ENCODE data around the gene SUGP2. TPM values are rescaled to one million over a fixed set of nuclear protein-coding genes. Genes with fewer than 3 reads are reported as not detected.
A peak's percentile ranks its signal among the peaks of the same experiment; 100 is the strongest.

SUGP2 gene
- total RNA-seq (47.3 TPM), polyA plus RNA-seq (ENCODE audit: insufficient read depth in 1 of 8, insufficient read length in 8 of 8, low replicate concordance in 1 of 8) (10 to 100 TPM; 47.5 to 82.0 (median 60.4) TPM)
- long read RNA-seq, donor 1, partial matches to known transcripts = 30 of 31 reads
- long read RNA-seq, donor 1, other reads (novel, unspliced or antisense) = 0 of 31 reads
- long read RNA-seq, donor 2, partial matches to known transcripts = 0 of 1 reads
- long read RNA-seq, donor 2, other reads (novel, unspliced or antisense) = 0 of 1 reads
- long read RNA-seq, donor 3, partial matches to known transcripts = 27 of 31 reads
- long read RNA-seq, donor 3, other reads (novel, unspliced or antisense) = 0 of 31 reads
- long read RNA-seq, donor 4, full-length matches to known transcripts = 2 of 7 reads
- long read RNA-seq, donor 4, partial matches to known transcripts = 5 of 7 reads
- long read RNA-seq, donor 4, other reads (novel, unspliced or antisense) = 0 of 7 reads
- long read RNA-seq, donor 5, partial matches to known transcripts = 58 of 71 reads
- long read RNA-seq, donor 5, other reads (novel, unspliced or antisense) = 12 of 71 reads
- long read RNA-seq, donor 6, transcript SUGP2-207 (2 exons, 536 nt) = major isoform, 5 of 58 reads
- long read RNA-seq, donor 6, partial matches to known transcripts = 52 of 58 reads
- long read RNA-seq, donor 6, other reads (novel, unspliced or antisense) = 0 of 58 reads
- long read RNA-seq, donor 7, full-length matches to known transcripts = 1 of 23 reads
- long read RNA-seq, donor 7, partial matches to known transcripts = 22 of 23 reads
- long read RNA-seq, donor 7, other reads (novel, unspliced or antisense) = 0 of 23 reads
- long read RNA-seq, donor 8, partial matches to known transcripts = 13 of 15 reads
- long read RNA-seq, donor 8, other reads (novel, unspliced or antisense) = 0 of 15 reads
- long read RNA-seq, donor 9, partial matches to known transcripts = 38 of 38 reads
- long read RNA-seq, donor 9, other reads (novel, unspliced or antisense) = 0 of 38 reads
- long read RNA-seq, donor 10, partial matches to known transcripts = 32 of 35 reads
- long read RNA-seq, donor 10, other reads (novel, unspliced or antisense) = 0 of 35 reads
- long read RNA-seq, donor 11, partial matches to known transcripts = 20 of 21 reads
- long read RNA-seq, donor 11, other reads (novel, unspliced or antisense) = 0 of 21 reads

GRCh38 chr19:19033426-19034203 lies at the start of gene SUGP2, which contains the start of gene ARMC6:
SUGP2 (minus strand) TSS chr19:19033517; CDS start chr19:19031071, 2,446 bp downstream.
ARMC6 (plus strand) TSS chr19:19033603; CDS start chr19:19034210, 607 bp downstream.
- H3K9me3 ChIP-seq (replicated peaks; ENCODE audit: control insufficient read depth, low read depth, low read length) = peaks cover 5% of the 10 kb centered on the region
- H3K4me3 ChIP-seq (ENCODE audit: low read length) = peak within 1 kb of the TSS; percentile 80
- H3K4me1 ChIP-seq (ENCODE audit: control insufficient read depth, insufficient read depth, low read length) = peaks cover 18% of the 10 kb centered on the region
- H3K27me3 ChIP-seq (ENCODE audit: control insufficient read depth, insufficient read depth, low read length) = no peaks in the 10 kb centered on the region
- H3K36me3 ChIP-seq (ENCODE audit: control insufficient read depth, insufficient read depth, low read length) = peaks cover 31% of the 10 kb centered on the region
- DNase-seq = peak; percentile 94
- WGBS (ENCODE audit: insufficient coverage) = under 1% methylated on average over 75 of the region's 94 CpGs
- peak within 1 kb of the TSS; percentile 92 for H3K27ac ChIP-seq (ENCODE audit: low read length)

GRCh38 chr19:19081642-19082151 lies 48.4 kb upstream of the SUGP2 start:
- Histone ChIP-seq H3K36me3 (ENCODE audit: control insufficient read depth, insufficient read depth, low read length) (peaks cover 3% of the 10 kb centered on the region), H3K27me3 (ENCODE audit: control insufficient read depth, insufficient read depth, low read length) (no peaks in the 10 kb centered on the region), H3K4me3 (ENCODE audit: low read length) (no peak overlapping the region), H3K27ac (ENCODE audit: low read length) (no peak overlapping the region), H3K9me3 (replicated peaks; ENCODE audit: control insufficient read depth, low read depth, low read length) (no peaks in the 10 kb centered on the region), H3K4me1 (ENCODE audit: control insufficient read depth, insufficient read depth, low read length) (no peaks in the 10 kb centered on the region)
- DNase-seq = peak; percentile 42
- 70% methylated on average over 14 of the region's 16 CpGs for WGBS (ENCODE audit: insufficient coverage)

- Histone ChIP-seq H3K27me3 (ENCODE audit: control insufficient read depth, insufficient read depth, low read length) (no peaks in the 10 kb centered on the region), H3K4me3 (ENCODE audit: low read length) (no peak overlapping the region), H3K27ac (ENCODE audit: low read length) (no peak overlapping the region), H3K4me1 (ENCODE audit: control insufficient read depth, insufficient read depth, low read length) (no peaks in the 10 kb centered on the region), H3K9me3 (replicated peaks; ENCODE audit: control insufficient read depth, low read depth, low read length) (no peaks in the 10 kb centered on the region), H3K36me3 (ENCODE audit: control insufficient read depth, insufficient read depth, low read length) (peaks cover 11% of the 10 kb centered on the region)
- no peak for DNase-seq
- no CpG with 5 or more reads among the region's 1 CpG for WGBS (ENCODE audit: insufficient coverage)
Observed at GRCh38 chr19:19079571-19079970, 46.3 kb upstream of the SUGP2 start.

- Histone ChIP-seq H3K27ac (ENCODE audit: low read length) (no peak overlapping the region), H3K9me3 (replicated peaks; ENCODE audit: control insufficient read depth, low read depth, low read length) (no peaks in the 10 kb centered on the region)
Observed at GRCh38 chr19:19078801-19079200, 45.5 kb upstream of the SUGP2 start.

GRCh38 chr19:19077103-19077502 lies 43.8 kb upstream of the SUGP2 start:
- Histone ChIP-seq H3K36me3 (ENCODE audit: control insufficient read depth, insufficient read depth, low read length) (peaks cover 14% of the 10 kb centered on the region), H3K4me1 (ENCODE audit: control insufficient read depth, insufficient read depth, low read length) (peaks cover 5% of the 10 kb centered on the region), H3K27me3 (ENCODE audit: control insufficient read depth, insufficient read depth, low read length) (no peaks in the 10 kb centered on the region), H3K4me3 (ENCODE audit: low read length) (no peak overlapping the region), H3K9me3 (replicated peaks; ENCODE audit: control insufficient read depth, low read depth, low read length) (no peaks in the 10 kb centered on the region), H3K27ac (ENCODE audit: low read length) (no peak overlapping the region)
- DNase-seq = no peak
- WGBS (ENCODE audit: insufficient coverage) = 95% methylated on average over 4 of the region's 7 CpGs

More at GRCh38 chr19:19078801-19079200, 45.5 kb upstream of the SUGP2 start:
- no CpG with 5 or more reads among the region's 6 CpGs for WGBS (ENCODE audit: insufficient coverage)
- no peaks in the 10 kb centered on the region for H3K27me3 ChIP-seq (ENCODE audit: control insufficient read depth, insufficient read depth, low read length)
- no peak overlapping the region for H3K4me3 ChIP-seq (ENCODE audit: low read length)
- DNase-seq = no peak
- H3K4me1 ChIP-seq (ENCODE audit: control insufficient read depth, insufficient read depth, low read length) = peaks cover 5% of the 10 kb centered on the region
- H3K36me3 ChIP-seq (ENCODE audit: control insufficient read depth, insufficient read depth, low read length) = peaks cover 14% of the 10 kb centered on the region

- Histone ChIP-seq H3K27ac (ENCODE audit: low read length) (no peak overlapping the region), H3K9me3 (replicated peaks; ENCODE audit: control insufficient read depth, low read depth, low read length) (no peaks in the 10 kb centered on the region), H3K4me3 (ENCODE audit: low read length) (no peak overlapping the region), H3K27me3 (ENCODE audit: control insufficient read depth, insufficient read depth, low read length) (no peaks in the 10 kb centered on the region), H3K4me1 (ENCODE audit: control insufficient read depth, insufficient read depth, low read length) (peaks cover 5% of the 10 kb centered on the region), H3K36me3 (ENCODE audit: control insufficient read depth, insufficient read depth, low read length) (peaks cover 14% of the 10 kb centered on the region)
- DNase-seq = no peak
- WGBS (ENCODE audit: insufficient coverage) = no CpG with 5 or more reads among the region's 1 CpG
Observed at GRCh38 chr19:19076476-19076875, 43.2 kb upstream of the SUGP2 start.

- 81% methylated on average over 2 of the region's 8 CpGs for WGBS (ENCODE audit: insufficient coverage)
- Histone ChIP-seq H3K4me1 (ENCODE audit: control insufficient read depth, insufficient read depth, low read length) (peaks cover 5% of the 10 kb centered on the region), H3K36me3 (ENCODE audit: control insufficient read depth, insufficient read depth, low read length) (peaks cover 18% of the 10 kb centered on the region), H3K4me3 (ENCODE audit: low read length) (no peak overlapping the region), H3K27me3 (ENCODE audit: control insufficient read depth, insufficient read depth, low read length) (no peaks in the 10 kb centered on the region), H3K9me3 (replicated peaks; ENCODE audit: control insufficient read depth, low read depth, low read length) (no peaks in the 10 kb centered on the region), H3K27ac (ENCODE audit: low read length) (no peak overlapping the region)
- no peak for DNase-seq
Observed at GRCh38 chr19:19075126-19075525, 41.8 kb upstream of the SUGP2 start.

- DNase-seq = no peak
- Histone ChIP-seq H3K4me1 (ENCODE audit: control insufficient read depth, insufficient read depth, low read length) (peaks cover 8% of the 10 kb centered on the region), H3K36me3 (ENCODE audit: control insufficient read depth, insufficient read depth, low read length) (peaks cover 18% of the 10 kb centered on the region), H3K27ac (ENCODE audit: low read length) (no peak overlapping the region), H3K9me3 (replicated peaks; ENCODE audit: control insufficient read depth, low read depth, low read length) (no peaks in the 10 kb centered on the region), H3K4me3 (ENCODE audit: low read length) (no peak overlapping the region), H3K27me3 (ENCODE audit: control insufficient read depth, insufficient read depth, low read length) (no peaks in the 10 kb centered on the region)
- WGBS (ENCODE audit: insufficient coverage) = 69% methylated on average over 4 of the region's 13 CpGs
Observed at GRCh38 chr19:19074196-19074882, 41.0 kb upstream of the SUGP2 start.

GRCh38 chr19:19071897-19072296 lies 38.6 kb upstream of the SUGP2 start:
- no peak for DNase-seq
- H3K36me3 ChIP-seq (ENCODE audit: control insufficient read depth, insufficient read depth, low read length) = peaks cover 18% of the 10 kb centered on the region
- H3K4me1 ChIP-seq (ENCODE audit: control insufficient read depth, insufficient read depth, low read length) = peaks cover 21% of the 10 kb centered on the region
- WGBS (ENCODE audit: insufficient coverage) = 89% methylated on average over 2 of the region's 8 CpGs
- no peak overlapping the region for H3K27ac ChIP-seq (ENCODE audit: low read length)
- H3K9me3 ChIP-seq (replicated peaks; ENCODE audit: control insufficient read depth, low read depth, low read length) = no peaks in the 10 kb centered on the region
- no peak overlapping the region for H3K4me3 ChIP-seq (ENCODE audit: low read length)
- H3K27me3 ChIP-seq (ENCODE audit: control insufficient read depth, insufficient read depth, low read length) = no peaks in the 10 kb centered on the region

Data from muscle of leg (tissue), 16 donors.